ENCODE results near the gene RPS21. TPM values are rescaled to one million over a fixed set of nuclear protein-coding genes. Genes with fewer than 3 reads are reported as not detected.

RPS21 gene
- total RNA-seq, 4 donors from 2014 or later, result 1,167 to 4,037 (median 2,295) TPM

DNA sequence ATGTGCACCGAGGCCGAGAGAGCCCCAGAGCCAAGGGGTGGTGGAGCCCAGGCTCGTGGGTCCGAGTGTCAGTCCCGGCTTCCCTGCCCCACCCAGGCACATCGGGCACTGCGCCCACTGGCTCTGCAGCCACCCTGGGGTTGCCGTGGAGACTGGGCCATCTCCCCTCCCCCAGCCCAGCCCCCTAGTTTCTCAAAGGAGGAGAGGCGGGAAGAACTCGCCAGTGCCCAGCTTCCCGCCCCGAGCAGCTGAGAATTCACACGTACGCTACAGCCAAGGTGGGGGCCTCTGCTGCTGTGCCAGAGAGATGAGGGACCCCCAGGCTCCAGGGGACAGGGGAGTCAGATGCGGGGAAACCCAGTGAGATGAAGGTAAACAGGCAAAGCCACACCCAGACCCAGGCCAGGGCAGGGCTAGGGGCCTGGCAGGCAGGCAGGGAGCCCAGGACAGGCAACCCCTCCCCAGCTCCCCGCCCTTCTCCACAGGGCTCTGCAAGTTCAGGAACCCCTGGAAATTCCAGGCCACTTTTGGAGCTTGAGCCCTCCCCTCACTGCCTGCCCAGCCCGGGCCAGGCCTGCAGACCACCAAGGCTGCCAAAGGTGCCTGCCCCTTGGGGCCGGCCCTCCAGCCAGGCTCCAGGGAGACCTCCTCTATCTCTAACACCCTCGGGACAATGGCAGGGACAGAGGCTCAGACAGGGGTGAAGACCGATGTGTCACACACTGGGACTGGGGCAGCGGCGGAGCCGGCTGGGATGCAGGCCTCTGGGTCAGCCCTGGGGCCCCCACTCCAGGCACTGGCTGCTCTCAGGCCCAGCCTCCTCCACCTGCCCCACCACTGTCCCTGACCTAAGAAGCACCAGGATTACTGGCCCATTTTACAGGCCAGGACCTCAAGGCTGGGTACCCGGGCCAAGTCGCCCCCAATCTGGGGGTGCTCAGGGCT lies 25.8 kb upstream of the RPS21 start:
- Histone ChIP-seq H3K27ac (peak overlapping the region; percentile 43 to 90 (median 90)), H3K9me3 (no peaks in the 10 kb centered on the region), H3K36me3 (no peaks in the 10 kb centered on the region), H3K4me1 (peaks cover 64% of the 10 kb centered on the region in 2 donors), H3K4me3 (no peak overlapping the region), H3K27me3 (no peaks in the 10 kb centered on the region)
- in situ Hi-C loops (cut with MboI; ENCODE audit: low sequenced_read_pairs in 4 of 4) (no loop called here), intact Hi-C loops (cut with DNase I; ENCODE audit: low total_unique reads) (no loop called here)
- ATAC-seq, result no peak
- TF ChIP-seq POLR2A (IDR thresholded peaks at IDR 0.05), result no peak
- TF ChIP-seq, protein P1, sequence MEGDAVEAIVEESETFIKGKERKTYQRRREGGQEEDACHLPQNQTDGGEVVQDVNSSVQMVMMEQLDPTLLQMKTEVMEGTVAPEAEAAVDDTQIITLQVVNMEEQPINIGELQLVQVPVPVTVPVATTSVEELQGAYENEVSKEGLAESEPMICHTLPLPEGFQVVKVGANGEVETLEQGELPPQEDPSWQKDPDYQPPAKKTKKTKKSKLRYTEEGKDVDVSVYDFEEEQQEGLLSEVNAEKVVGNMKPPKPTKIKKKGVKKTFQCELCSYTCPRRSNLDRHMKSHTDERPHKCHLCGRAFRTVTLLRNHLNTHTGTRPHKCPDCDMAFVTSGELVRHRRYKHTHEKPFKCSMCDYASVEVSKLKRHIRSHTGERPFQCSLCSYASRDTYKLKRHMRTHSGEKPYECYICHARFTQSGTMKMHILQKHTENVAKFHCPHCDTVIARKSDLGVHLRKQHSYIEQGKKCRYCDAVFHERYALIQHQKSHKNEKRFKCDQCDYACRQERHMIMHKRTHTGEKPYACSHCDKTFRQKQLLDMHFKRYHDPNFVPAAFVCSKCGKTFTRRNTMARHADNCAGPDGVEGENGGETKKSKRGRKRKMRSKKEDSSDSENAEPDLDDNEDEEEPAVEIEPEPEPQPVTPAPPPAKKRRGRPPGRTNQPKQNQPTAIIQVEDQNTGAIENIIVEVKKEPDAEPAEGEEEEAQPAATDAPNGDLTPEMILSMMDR (IDR thresholded peaks at IDR 0.05 in 4 of 5, conservative IDR thresholded peaks at IDR 0.05 in 1 of 5), result no peak
- DNase-seq, result no peak

DNA sequence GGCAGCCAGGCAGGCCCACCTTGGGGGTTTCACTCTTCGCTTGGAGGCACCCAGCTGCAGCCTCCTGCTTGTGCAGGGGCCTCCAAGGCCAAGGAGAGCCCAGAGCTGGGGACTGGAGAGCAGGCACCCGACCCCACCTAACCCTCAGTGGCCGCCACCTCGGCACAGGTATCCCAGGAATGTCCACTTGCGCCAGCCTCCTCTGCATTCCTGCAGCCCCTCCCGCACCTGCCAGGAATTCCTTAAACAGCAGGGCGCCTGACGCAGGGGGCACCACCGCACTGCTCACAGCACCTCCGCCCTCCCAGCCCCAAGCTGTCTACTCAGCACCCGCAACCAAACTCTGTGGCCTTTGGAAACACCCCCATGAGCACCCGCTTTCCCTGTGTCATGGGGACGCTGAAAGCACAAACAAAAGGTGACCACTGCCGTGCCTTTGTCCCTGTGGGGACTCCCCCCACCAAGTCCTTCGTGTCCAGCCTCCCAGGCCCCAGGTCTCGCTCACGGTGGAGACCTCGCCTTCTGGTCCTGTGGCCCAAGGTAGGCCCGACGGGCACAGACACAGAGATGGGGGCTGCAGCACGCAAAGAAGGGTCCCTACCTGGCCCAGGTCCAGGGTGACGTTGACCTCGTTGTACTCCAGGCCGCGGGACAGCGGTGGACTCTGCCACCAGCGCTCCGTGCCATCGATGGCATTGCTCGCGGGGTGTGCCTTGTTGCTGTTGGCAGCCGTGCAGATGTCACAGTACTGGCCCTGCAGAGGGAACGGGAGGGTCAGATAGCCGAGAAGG lies 24.9 kb upstream of the RPS21 start:
- no peaks in the 10 kb centered on the region for H3K27me3 ChIP-seq
- no peak for ATAC-seq
- intact Hi-C loops (cut with DNase I; ENCODE audit: low total_unique reads), result no loop called here
- in situ Hi-C loops (cut with MboI; ENCODE audit: low sequenced_read_pairs in 4 of 4), result no loop called here
- H3K36me3 ChIP-seq, result no peaks in the 10 kb centered on the region
- peaks cover 55 to 63% of the 10 kb centered on the region in 2 donors for H3K4me1 ChIP-seq
- TF ChIP-seq, protein P1 (IDR thresholded peaks at IDR 0.05 in 4 of 5, conservative IDR thresholded peaks at IDR 0.05 in 1 of 5), result no peak
- no peak for TF ChIP-seq POLR2A (IDR thresholded peaks at IDR 0.05)
- H3K4me3 ChIP-seq, result no peak overlapping the region
- no peak for DNase-seq
- peak overlapping the region; percentile 43 to 90 (median 90) for H3K27ac ChIP-seq
- H3K9me3 ChIP-seq, result no peaks in the 10 kb centered on the region

DNA sequence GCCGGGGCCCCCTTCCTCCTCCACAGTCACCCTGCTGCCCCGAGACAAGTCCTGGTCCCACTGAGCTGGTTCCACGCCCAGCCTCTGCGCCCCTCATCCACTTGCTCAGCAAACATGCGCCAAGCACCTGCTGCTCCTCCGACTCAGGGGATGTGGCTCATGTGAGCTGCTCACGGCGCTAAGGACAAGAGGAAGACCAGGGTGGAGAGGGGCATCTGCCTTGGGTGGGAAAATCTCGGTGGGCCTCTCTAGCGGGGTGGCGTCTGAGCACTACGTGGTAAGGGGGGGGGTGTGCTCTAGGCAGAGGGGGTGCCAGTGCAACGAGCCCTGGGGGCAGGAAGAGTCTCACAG lies 24.3 kb upstream of the RPS21 start:
- TF ChIP-seq, protein P1 (IDR thresholded peaks at IDR 0.05 in 4 of 5, conservative IDR thresholded peaks at IDR 0.05 in 1 of 5), result no peak
- TF ChIP-seq POLR2A (IDR thresholded peaks at IDR 0.05), result no peak
- intact Hi-C loops (cut with DNase I; ENCODE audit: low total_unique reads), result no loop called here
- DNase-seq (no peak), ATAC-seq (no peak)
- Histone ChIP-seq H3K9me3 (no peaks in the 10 kb centered on the region), H3K27ac (peak overlapping the region in 3 of 4 donors; percentile 89 to 90 (median 90)), H3K36me3 (no peaks in the 10 kb centered on the region), H3K4me3 (no peak overlapping the region), H3K4me1 (peaks cover 50 to 60% of the 10 kb centered on the region in 2 donors), H3K27me3 (no peaks in the 10 kb centered on the region)
- in situ Hi-C loops (cut with MboI; ENCODE audit: low sequenced_read_pairs in 4 of 4), result no loop called here

DNA sequence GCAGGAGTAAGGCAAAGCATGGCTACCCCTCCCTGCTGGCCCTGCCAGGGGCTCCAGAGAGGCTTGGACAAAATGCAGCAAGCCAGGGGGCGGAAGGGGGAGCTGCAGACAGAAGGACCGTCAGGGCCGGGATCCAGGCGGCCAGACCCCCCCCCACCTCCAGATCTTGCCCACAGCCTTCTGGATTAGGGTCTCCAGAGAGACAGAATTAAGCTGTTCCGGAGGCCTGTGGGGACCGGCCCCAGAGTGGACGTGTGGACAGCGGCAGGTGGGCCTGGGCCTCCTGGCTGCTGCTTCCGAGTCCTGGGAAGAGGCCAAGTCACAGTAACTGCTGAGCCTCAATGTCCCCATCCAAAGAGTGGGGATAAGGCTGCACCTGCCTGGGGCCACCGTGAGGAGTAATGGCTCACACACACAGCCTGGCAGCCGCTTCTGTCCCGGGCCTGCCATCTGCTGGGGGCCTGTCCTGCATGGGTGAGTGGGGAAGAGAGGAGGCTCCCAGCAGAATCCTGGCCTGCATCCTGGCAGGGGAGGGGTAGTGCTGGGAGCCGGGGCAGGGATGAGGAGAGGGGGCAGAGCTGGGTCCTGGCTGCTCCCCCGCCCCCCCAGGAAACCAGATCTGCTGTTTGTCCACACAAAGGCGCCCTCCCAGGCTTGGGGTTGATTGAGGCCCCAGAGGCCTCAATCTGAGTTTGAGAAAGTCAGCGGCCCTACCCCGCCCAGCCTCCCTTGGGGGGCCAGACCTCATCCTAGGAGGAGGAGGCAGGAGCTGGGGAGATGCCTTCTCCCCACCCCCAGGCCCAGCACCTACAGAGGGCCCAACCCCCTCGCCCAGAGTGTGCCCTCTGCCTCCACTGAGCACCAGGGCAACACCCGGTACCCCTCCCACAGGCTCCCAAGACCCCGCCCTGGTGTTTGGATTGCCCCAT lies 23.6 kb upstream of the RPS21 start:
- TF ChIP-seq, protein P1 (IDR thresholded peaks at IDR 0.05 in 4 of 5, conservative IDR thresholded peaks at IDR 0.05 in 1 of 5), result peak in 1 of 5 experiments; percentile 8
- no peak for TF ChIP-seq POLR2A (IDR thresholded peaks at IDR 0.05)
- Histone ChIP-seq H3K9me3 (no peaks in the 10 kb centered on the region), H3K4me3 (peak overlapping the region in 1 of 4 donors; percentile 63), H3K36me3 (no peaks in the 10 kb centered on the region), H3K27me3 (no peaks in the 10 kb centered on the region), H3K27ac (peak overlapping the region; percentile 87 to 90 (median 90)), H3K4me1 (peaks cover 50 to 60% of the 10 kb centered on the region in 2 donors)
- intact Hi-C loops (cut with DNase I; ENCODE audit: low total_unique reads) (no loop called here), in situ Hi-C loops (cut with MboI; ENCODE audit: low sequenced_read_pairs in 4 of 4) (no loop called here)
- ATAC-seq (no peak), DNase-seq (peak in 1 of 2 donors; percentile 11)

Measured in gastrocnemius medialis (tissue), 4 donors.